HG03432 (cell line): ENCODE data around the gene DAPK3.
"Not testable (repeated sequence)": the region's sequence is repeated elsewhere in the genome, so short reads cannot be mapped to it uniquely, and the experiment has no call there.

Experiments
- ATAC-seq: cut with Tn5 transposase; IDR thresholded peaks from one replicate; pipeline ENCODE4 v1.9.1; 2021; ENCODE audit warnings: mild to moderate bottlenecking, moderate library complexity; ENCODE audit not compliant: unreplicated experiment

Gene DAPK3

DNA sequence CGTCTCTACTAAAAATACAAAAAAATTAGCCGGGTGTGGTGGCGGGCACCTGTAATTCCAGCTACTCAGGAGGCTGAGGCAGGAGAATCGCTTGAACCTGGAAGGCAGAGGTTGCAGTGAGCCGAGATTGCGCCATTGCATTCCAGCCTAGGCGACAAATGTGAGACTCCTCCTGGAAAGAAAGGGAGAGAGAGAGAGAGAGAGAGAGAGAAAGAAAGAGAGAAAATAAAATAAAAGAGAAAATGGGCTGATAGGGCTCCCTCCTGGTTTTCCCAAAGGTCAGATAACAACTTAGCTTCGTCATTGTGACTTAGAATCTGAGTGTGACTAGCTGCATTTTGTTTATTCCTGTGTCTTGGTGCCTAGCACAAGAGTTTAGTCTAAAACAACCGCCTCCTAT, 34.5 kb upstream of the DAPK3 start:
- ATAC-seq, result not testable (repeated sequence)

GRCh38 chr19:4000798-4001197, 29.9 kb upstream of the DAPK3 start:
- not testable (repeated sequence) for ATAC-seq

DNA sequence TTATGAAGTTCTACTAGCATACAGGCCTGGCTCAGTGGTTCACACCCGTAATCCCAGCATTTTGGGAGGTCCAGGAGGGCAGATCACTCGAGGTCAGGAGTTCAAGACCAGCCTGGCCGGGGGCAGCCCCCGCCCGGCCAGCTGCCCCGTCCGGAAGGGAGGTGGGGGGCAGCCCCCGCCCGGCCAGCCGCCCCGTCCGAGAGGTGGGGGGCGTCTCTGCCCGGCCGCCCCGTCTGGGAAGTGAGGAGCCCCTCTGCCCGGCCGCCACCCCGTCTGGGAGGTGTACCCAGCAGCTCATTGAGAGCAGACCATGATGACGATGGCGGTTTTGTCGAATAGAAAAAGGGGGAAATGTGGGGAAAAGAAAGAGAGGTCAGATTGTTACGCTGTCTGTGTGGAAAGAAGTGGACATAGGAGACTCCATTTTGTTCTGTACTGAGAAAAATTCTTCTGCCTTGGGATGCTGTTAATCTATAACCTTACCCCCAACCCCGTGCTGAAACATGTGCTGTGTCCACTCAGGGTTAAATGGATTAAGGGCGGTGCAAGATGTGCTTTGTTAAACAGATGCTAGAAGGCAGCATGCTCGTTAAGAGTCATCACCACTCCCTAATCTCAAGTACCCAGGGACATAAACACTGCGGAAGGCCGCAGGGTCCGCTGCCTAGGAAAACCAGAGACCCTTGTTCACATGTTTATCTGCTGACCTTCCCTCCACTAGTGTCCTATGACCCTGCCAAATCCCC, 27.9 kb upstream of the DAPK3 start:
- ATAC-seq, result not testable (repeated sequence)

- ATAC-seq, result no peak
Measured at GRCh38 chr19:3995607-3996006, 24.7 kb upstream of the DAPK3 start.

DNA sequence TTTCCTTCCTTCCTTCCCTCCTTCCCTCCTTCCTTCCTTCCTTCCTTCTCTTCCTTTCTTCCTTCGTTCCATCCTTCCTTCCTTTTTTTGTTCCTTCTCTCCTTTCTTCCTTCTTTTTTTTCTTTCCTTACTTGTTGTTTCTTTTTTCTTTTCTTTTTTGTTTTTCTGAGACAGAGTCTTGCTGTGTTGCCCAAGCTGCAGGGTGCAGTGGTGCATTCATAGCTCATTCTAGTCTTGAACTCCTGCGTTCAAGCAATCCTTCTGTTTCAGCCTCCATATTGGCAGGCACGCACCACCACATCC, 19.9 kb upstream of the DAPK3 start:
- ATAC-seq, result no peak

DNA sequence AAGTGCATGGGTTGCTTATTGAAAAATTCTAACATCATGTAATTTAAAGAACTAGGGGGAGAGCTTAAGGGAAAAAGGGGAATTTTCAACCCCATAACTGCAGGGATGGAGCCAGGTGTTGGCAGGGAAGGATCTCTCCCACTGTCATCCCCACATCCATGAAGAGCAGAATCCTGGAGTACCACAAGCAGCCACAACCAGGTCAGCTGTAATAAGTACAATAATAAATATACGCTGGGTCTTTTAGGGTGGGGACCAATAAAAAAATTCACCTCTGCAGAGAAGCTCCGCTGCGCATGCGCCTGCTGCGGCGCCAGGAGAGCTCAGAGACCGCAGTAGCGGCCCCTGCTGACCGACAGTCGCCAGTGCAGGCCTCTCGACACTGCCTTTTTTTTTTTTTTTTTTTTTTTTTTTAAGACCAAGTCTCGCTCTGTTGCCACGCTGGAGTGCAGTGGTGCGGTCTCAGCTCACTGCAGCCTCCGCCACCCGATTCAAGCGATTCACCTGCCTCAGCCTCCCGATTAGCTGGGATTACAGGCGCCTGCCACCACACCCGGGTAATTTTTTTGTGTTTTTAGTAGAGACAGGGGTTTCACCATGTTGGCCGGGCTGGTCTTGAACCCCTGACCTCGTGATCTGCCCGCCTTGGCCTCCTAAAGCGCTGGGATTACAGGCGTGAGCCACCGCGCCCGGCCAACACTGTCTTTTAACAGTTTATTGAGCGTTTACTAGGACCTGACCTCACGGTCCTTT, 16.9 kb upstream of the DAPK3 start:
- ATAC-seq, result no peak

DNA sequence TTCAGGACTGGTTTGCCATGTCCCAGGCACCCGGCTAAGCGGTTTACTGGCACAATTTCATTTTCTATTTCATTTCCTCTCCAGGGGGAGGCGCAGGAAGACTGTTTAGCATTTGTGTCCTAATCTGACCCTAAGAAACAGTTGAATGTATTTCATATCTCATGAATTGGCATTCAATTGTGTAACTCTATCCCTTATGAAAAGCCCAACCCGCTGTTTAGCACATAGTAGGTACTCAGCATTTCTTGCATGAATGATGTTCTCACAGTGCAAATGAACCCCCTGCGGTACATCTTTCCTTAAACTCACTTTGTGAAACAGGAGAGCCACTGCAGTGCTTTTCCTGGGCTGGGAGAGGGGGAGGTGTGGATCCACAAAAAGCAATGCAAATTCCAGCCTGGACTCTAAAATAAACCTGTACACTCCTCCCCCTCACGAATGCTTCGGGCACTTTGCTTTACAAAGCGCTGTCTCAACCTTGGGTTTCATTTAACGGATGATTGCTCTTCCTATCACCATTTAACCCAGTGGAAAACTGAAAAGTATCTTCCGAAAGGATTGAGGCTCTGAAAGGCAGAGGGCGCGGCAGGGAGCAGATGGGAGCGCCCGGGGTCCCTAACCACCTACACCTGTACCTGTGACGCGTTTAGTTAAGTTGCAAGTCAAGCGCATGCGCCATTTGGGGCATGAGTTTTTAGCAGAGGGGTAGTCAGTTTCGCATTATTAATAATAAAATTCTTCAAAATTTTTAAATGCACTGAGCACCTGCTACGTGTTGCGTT, 15.6 kb upstream of the DAPK3 start:
- ATAC-seq, result no peak

- no peak for ATAC-seq
Measured at GRCh38 chr19:3985643-3986259, 14.9 kb upstream of the DAPK3 start.

DNA sequence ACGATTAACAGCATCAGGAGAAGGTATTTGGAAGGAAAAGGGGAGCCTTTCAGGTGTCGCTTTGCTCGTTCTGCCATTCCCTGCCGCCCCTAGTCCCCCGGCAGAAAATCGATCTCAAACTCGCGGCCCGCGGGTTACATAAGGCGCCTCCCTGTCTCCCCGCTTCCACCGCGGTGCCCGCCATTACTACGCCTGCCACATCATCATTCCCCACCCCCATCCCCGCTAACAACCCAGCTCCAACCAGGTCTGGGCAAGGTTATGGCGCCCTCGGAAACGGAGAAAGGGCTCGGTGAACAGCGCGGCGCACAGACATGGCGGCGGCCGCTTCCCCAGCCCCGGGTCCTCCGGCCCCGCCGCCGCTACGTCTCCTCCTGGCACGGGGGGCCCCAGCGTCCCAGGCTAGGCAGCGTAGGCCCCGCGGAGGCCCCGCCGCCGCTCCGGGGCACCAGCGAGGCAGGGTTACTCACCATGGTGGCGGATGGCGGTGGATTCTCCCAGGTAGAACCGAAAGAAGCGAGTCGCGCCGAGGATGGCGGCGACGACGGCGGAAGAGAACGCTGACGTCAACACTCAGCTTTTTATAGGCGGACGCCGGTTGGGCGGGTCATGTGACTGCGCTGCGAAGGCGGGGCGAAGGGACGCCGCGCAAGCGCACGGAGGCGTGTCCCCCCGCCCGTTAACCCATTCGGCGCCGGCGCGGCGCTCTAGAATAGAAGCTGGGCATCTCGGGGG, 14.2 kb upstream of the DAPK3 start, which contains the start of gene EEF2:
EEF2 (minus strand) TSS at position 556 of the 735 bp plus-strand sequence; CDS start at position 473, 83 bp downstream.
- peak; percentile 49 for ATAC-seq

DNA sequence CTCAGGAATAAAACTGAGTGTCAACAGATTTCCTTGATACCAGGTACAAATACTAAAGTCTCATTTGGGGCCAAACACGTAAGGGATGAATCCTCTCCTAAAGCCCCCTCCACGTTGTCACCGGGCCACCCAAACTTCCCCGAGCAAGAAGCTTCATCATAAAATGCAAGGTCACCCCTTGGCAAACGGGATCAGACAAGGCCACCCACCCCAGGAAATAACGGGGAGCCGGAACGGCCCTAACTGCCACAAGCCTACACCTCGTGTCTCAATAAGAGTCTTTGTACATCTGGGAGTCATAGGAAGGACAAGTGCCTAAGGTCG, 13.6 kb upstream of the DAPK3 start:
- ATAC-seq, result no peak

DNA sequence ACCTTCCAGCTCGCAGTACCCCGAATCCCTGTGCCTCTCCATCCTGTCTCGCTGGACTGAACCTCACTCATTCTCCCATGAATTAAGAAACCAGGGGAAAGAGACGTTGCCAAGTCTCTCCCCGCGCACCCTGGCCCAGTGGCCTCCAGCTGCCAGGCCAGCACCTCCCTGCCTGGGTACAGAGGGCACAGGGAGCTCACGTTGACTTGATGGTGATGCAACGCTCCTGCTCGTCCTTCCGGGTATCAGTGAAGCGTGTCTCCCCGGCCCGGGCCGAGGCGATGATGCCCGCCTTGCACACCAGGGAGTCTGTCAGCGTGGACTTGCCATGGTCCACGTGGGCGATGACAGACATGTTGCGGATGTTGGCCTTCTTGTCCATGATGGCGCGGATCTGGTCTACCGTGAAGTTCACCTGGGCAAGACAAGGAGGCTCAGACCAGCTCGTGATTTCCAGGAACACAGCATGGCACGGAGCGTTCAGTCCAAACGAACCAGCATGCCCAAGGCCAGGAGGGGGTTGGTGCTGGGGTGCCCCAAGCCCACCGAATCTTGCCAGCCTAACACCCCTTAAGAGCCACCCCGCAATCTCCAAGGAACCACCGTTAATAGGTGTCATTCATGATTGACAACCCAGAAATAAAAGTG, 13.2 kb upstream of the DAPK3 start:
- no peak for ATAC-seq

DNA sequence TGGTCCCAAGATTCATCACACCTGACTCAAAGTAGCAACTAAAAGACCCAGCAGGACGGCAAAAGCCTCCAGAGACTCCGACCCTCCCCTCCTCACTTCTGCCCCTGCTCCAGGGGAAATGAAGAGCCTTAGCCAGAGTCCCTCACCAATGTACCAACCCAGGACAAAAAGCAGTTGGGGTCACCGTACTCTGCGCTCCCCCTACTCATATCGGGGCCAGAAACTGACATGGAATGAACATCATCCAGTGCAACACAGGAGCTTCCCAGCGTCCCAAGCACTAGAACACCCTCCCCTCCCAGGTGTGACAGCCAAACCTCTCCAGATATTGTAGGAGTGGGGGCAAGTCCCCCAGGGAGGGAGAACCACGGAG, 12.6 kb upstream of the DAPK3 start:
- no peak for ATAC-seq

- ATAC-seq, result no peak
Measured at GRCh38 chr19:3982701-3983541, 12.0 kb upstream of the DAPK3 start.

- ATAC-seq, result no peak
Measured at GRCh38 chr19:3981736-3982681, 11.1 kb upstream of the DAPK3 start.

GRCh38 chr19:3981373-3981735, 10.5 kb upstream of the DAPK3 start:
- no peak for ATAC-seq

DNA sequence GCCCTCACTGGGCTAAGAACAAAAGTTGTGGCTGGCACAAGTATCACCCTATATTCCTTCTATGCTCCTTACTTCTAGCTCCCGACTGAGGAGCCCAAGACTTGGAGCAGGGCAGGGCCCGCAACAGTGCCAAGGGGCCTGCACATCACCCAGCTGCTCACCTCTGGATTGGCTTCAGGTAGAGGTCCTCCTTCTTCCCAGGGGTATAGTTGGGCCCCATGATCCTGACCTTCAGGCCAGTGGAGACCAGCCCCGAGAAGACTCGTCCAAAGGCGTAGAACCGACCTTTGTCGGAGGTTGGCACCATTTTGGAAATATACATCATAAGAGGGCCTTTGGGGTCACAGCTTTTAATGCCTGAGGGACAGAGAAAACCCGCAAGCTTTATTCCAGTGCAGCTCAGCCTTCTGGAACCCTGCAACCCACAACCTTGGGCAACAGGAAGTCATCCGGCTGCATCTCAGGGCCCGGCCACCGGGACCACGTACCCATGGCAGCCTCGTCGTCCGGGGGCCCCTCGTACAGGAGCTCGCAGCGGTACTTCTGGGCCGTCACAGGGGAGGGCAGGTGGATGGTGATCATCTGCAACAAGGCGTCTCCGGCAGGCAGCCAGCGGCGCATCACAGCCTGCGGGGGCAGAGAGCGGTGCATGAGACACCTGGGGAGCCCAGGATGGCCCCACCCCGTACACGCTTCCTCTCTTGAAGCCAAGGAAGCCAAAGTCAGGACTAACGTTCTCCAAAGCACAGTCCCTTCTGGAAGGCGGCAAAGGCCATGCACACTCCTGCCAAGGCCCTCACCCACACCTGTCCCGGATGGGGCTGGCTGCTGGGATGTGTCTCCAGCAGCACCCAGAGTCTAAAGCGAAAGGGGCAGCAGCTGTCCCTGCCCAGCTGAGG, 9.7 kb upstream of the DAPK3 start:
- no peak for ATAC-seq

GRCh38 chr19:3979674-3980352, 8.9 kb upstream of the DAPK3 start:
- ATAC-seq, result no peak
